ENCODE data around the gene MNS1.

The MNS1 gene

DNA sequence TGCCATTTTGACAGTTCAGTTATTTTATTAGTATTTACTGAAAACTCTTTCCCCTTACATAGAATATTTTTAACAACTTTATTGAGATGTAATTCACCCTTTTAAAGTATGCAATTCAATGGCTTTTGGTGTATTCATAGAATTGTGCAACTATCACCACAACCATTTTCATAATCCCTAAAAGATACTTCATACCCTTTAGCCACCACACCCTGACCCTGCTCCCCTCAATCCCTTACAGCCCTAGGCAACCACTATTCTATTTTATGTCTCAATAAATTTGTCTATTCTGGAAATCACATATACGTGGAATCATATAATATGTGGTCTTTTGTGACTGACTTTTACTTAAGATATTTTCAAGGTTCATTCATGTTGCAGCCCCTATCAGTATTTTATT lies 70.0 kb downstream of the MNS1 start:
- no peak for TF ChIP-seq CTCF (IDR thresholded peaks at IDR 0.05)

DNA sequence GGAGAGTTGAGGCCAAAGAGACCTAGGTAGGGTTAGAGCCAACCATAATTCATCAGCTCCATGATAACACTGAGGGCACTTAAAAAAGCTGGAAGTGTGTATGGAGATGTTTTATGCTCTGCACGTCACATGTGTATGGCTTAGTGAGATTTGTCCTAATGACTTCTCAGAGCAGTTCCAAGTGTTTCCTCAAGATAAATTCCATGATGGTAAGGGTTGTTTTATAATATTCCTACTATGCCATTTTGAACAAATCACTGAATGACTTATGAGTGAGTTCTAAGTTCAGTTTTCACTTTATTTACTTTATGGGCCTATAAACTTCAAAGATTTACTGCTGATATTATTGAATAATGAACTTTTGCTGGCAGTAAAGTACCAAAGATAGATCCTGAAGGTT lies 71.7 kb downstream of the MNS1 start:
- no peak for TF ChIP-seq CTCF (IDR thresholded peaks at IDR 0.05)

- TF ChIP-seq CTCF (IDR thresholded peaks at IDR 0.05): no peak
Measured at GRCh38 chr15:56390739-56391267, 74.1 kb downstream of the MNS1 start.

- TF ChIP-seq CTCF (IDR thresholded peaks at IDR 0.05): no peak
Measured at GRCh38 chr15:56385908-56386307, 79.0 kb downstream of the MNS1 start.

GRCh38 chr15:56383010-56383409 lies 81.9 kb downstream of the MNS1 start:
- TF ChIP-seq CTCF (IDR thresholded peaks at IDR 0.05): no peak

All from LNCAP (cell line).